GM12875 (cell line): ENCODE measurements around the gene MPO.

Experiments
- H3K4me3 ChIP-seq: one replicate; pipeline ENCODE4 v1.5.1; 2011; ENCODE audit warnings: low read depth, low read length, control low read depth
- CTCF ChIP-seq: IDR thresholded peaks from 2 replicates; pipeline ENCODE4 v1.5.1; 2011; ENCODE audit warnings: low read depth, mild to moderate bottlenecking, control low read depth, inconsistent platforms, low read length, moderate library complexity, borderline replicate concordance; ENCODE audit not compliant: insufficient read depth

Gene MPO

GRCh38 chr17:58318065-58318481, 37.3 kb upstream of the MPO start:
- H3K4me3 ChIP-seq = no peak overlapping the region
- no peak for TF ChIP-seq CTCF

GRCh38 chr17:58317421-58318064, 36.8 kb upstream of the MPO start:
- H3K4me3 ChIP-seq = no peak overlapping the region
- TF ChIP-seq CTCF = peak; percentile 82

GRCh38 chr17:58316260-58316960, 35.7 kb upstream of the MPO start:
- TF ChIP-seq CTCF = no peak
- H3K4me3 ChIP-seq = no peak overlapping the region

- no peak overlapping the region for H3K4me3 ChIP-seq
- no peak for TF ChIP-seq CTCF
Measured at GRCh38 chr17:58315750-58316149, 35.0 kb upstream of the MPO start.

GRCh38 chr17:58315281-58315711, 34.6 kb upstream of the MPO start:
- TF ChIP-seq CTCF = no peak
- no peak overlapping the region for H3K4me3 ChIP-seq

GRCh38 chr17:58314706-58315015, 33.9 kb upstream of the MPO start:
- no peak overlapping the region for H3K4me3 ChIP-seq
- TF ChIP-seq CTCF = no peak
